Stimulated activated CD8-positive, alpha-beta memory T cell treated with anti-CD3 and anti-CD28 coated beads, Interleukin-12 subunit alpha, Interleukin-12 subunit beta, amount 100 ng/mL, for 1 hour (primary cell): Measurements from ENCODE around the gene NIPAL1.

ENCODE experiments used
- DNase-seq: peaks from one replicate; pipeline ENCODE4 v3.0.0-alpha.2; 2020; ENCODE audit warnings: low read depth

Gene NIPAL1

GRCh38 chr4:48027653-48028052 is 11.1 kb downstream of the NIPAL1 start:
- no peak for DNase-seq

- DNase-seq: no peak
Measured at GRCh38 chr4:48028696-48029095, 12.1 kb downstream of the NIPAL1 start.

GRCh38 chr4:48030470-48030869 is 13.9 kb downstream of the NIPAL1 start:
- DNase-seq: no peak

DNA sequence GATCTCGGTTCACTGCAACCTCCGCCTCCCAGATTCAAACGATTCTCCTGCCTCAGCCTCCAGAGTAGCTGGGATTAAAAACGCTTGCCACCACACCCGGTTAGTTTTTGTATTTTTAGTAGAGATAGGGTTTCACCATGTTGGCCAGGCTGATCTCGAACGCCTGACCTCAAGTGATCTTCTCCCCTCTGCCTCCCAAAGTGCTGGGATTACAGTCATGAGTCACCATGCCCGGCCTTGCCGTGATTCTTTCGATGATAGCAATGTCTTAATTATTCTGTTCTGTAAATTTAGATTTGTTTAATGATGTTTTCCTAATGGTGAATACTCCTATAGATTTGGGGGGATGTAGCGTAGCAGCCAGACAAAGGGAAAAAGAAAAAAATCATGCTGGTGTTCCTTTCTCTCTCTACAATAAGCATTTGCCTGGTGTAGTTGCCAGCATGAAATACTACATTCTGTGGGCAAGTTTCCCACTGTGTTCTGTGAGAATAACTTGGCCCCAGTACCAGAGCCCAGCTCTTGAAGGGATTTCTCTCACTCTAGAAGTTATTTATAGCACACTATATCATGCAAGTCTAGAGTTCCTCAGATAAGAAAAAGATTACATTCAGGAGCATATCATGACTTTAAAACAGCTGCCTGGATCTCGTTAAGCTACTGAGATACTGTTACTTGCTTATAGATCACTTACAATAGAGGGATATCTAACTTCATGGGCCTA is 15.4 kb downstream of the NIPAL1 start:
- no peak for DNase-seq

GRCh38 chr4:48032721-48033120 is 16.1 kb downstream of the NIPAL1 start:
- DNase-seq: no peak

DNA sequence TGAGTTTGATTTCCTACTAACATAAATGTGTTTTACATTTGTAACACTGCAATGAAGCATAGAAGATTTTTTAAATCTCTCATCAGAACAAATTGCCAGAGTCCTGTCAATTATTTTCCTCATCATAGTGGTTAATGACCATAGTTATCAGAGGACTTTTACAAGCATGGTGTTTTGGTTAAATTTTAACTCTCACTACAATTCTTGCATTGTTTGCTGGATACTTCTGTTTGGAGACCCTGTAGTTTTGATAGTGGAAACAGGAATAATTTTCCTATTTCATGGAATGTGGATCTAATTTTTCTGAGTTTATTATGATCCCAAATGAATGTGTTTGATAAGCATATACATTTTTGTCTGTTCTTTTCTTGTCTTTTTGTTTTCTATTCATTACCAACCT is 16.8 kb downstream of the NIPAL1 start:
- no peak for DNase-seq

- peak; percentile 36 for DNase-seq
Measured at GRCh38 chr4:48033825-48034413, 17.3 kb downstream of the NIPAL1 start.

GRCh38 chr4:48035952-48036351 is 19.4 kb downstream of the NIPAL1 start:
- no peak for DNase-seq

GRCh38 chr4:48037117-48037462 is 20.5 kb downstream of the NIPAL1 start:
- no peak for DNase-seq

DNA sequence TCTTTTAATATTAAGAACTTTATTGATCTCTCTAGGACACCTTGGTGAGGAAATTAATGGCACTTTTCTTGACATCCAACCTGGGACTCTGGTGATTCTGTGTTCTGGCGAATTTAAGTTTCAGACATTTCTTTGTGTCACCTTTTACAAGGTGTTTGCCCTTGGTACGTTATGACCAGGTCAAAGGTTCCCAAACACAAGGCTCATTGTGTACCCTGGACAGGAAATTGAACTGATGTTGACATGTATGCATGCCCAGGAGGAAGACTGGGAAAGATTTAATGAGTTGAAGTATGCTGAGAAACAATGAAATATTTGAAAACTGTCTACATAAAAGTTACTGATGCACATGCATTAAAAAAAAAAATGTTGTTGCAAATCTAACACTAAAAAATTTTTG is 22.1 kb downstream of the NIPAL1 start:
- DNase-seq: no peak

DNA sequence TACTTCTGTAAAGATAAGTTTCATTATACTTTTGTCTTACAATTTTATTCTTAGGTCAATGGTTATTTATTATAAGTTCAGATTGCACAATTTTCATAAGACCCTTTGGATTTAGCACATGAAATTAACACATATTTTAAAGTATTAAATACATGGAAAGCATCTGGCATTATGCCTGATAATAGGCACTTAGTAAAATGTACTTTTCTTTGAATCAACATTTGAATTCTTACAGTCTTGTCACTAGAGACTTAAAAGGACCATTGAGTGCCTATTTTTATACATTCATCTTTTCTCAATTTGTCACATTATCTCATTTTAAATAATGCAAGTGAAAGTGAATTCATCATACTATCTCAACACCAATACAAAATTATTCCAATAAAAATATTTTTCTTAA is 23.0 kb downstream of the NIPAL1 start:
- DNase-seq: no peak

- DNase-seq: no peak
Measured at GRCh38 chr4:48041535-48042137, 25.1 kb downstream of the NIPAL1 start.

DNA sequence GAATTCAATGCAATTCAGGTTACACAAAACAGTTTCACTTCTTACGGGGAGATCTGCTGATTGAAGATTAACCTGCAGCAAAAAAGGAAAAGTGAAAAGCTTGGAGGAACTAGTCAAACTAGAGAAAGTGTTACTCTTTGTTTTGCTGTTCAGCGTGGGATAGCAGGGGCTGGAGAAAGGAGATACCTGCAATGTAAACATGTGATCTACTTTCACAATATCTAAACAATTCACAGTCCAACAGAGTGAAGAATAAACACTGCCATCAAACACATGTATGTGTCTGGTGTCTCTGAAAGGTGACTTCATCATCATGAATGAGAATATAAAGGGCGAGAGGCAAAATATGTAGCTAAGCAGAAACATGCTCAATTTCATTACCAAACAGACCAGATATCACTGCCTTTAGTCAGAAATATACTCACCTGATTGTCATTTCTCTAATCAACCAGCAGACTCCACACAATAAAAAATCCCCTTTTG is 26.4 kb downstream of the NIPAL1 start:
- no peak for DNase-seq

DNA sequence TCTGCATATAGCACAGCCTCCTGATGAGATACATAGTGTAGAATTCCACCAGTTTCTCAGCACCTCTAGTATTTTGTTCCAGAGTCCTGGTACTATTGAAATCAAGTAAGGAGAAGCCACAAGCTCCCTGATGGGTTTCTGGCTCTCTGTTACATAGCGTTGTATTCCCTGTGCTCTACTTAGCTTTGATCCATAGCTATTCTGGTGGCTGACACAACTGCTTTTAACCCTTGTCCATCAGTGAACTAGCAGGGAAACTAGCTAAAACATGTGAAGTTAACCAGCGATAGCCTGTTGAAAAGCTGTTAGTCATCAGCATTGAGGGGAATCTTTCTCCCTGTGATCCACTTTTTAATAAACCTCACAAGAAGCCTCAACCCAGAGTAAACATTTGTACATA is 26.9 kb downstream of the NIPAL1 start:
- no peak for DNase-seq

DNA sequence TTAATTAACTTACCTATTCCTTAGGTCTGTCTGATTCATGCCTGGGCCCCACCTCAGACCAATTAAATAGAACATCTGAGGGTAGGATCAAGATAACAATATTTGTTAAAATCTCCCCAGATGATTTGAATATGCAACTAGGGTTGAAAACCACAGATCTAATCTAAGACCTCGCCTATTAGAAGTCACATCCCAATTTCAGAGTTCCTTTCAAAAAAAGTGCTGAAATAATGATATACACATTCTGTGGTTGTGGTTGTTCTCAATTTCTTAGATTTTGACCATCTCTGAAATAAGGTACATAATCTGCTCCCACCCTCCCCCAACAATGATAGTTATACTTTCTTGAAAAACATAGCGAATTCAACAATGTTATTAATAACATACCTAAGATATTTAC is 27.7 kb downstream of the NIPAL1 start:
- no peak for DNase-seq

GRCh38 chr4:48046059-48046458 is 29.5 kb downstream of the NIPAL1 start:
- no peak for DNase-seq

GRCh38 chr4:48047421-48047844 is 30.9 kb downstream of the NIPAL1 start:
- peak; percentile 69 for DNase-seq

- no peak for DNase-seq
Measured at GRCh38 chr4:48047896-48048295, 31.3 kb downstream of the NIPAL1 start.

DNA sequence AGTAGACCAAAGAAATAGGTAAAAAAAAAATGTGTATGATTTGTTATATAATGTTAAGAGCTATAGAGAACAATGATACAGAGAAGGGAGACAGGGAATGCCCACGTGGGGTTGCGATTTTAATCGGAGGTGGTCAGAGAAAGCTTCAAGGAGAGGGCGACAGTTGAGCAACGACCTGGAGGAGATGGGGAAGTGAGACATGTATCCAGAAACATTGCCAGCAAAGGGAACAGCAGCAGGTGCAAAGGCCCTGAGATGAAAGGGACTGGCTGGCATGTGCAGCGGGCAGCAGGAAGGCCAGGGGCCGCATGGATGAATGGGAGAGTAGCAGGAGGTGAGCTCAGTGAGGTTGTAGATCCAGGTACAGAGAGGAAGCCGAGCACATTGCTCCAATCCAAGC is 32.9 kb downstream of the NIPAL1 start:
- DNase-seq: no peak

DNA sequence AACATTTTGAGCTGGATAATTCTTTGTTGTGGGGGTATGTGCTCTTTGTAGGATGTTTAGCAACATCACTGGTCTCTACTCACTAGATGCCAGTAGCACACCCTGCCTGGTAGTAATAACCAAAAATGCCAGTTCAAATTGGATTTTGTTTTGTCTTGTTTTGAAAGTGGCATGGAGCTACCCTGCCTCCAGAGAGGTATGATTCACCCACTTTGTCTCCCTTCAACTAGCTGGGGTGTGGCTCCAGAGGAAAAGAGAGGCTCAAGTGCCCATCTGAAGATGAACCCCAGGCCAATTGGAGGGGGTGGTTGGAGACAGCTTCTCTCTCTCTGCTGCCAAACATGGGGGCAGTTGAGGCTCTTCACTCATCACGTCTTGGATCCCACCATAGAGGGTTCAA is 34.5 kb downstream of the NIPAL1 start:
- no peak for DNase-seq

DNA sequence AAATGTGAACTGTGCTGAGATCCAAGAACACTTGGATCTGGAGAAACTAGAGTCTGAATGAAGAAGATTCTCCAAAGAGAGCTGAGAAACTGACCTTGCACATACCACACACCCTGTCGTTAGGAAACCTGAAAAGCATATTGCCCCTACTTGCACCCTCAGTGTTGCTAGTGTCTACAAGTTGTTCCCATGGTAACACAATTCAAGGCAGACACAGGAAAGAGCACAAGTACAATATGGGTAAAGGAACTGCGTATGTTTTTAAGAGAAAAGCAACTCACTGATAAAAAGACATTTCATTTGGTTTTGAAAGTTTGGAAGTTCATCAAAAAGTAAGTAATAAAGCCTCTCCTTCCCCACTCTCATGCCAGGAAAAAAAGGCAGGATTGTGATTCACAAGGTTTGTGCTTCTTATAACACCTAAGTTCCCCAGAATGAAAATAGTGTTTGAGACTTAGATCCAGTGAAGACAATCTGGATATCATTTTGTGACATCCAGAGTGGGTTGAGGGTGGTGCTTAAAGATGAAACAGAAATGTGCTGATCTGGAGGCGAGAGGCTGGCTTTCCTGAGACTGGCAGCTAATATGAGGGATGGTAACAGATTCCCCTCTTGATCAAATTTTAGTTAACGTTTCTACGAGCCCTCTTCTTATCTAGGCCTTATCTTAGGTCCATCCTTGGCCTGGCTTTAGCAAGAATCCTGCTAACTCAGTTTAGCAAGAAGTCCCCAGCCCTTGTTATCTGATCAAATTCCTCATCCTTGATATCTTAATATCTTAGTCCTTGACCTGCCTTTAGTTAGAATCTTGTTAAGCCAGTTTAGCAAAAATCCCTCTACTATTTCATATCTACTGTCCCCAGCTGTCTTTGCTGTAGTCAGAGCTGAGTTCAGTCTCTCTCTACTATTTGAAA is 42.3 kb downstream of the NIPAL1 start:
- DNase-seq: no peak

DNA sequence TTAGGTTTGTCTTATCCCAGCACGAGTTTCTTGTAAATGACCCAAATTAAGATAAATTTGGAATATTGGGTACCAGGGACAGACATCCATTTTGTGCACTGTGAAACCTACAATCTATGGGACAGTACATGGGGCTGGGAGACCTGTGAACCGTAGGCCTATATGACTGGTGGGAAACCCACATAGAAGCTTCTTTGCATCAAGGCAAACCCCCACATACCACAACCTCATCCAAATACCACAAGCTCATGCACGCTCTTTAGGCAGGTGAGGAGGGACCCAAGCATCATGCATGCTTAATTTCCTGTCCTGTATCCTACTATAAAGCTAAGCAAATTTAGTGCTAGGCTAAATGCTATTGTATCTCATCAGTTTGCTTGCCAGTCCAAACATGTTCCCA is 47.8 kb downstream of the NIPAL1 start:
- no peak for DNase-seq
